NCI-H1436 (cell line): ENCODE results near the gene FXYD2.

Experiments used
- DNase-seq: peaks from one replicate; lab custom pipeline; 2025; lab: John Stamatoyannopoulos, UW

FXYD2 gene

GRCh38 chr11:117857734-117858414 lies 33.3 kb upstream of the FXYD2 start:
- no peak for DNase-seq

- DNase-seq: peak; percentile 9
Measured at GRCh38 chr11:117855912-117856651, 31.5 kb upstream of the FXYD2 start.

- no peak for DNase-seq
Measured at GRCh38 chr11:117855186-117855845, 30.8 kb upstream of the FXYD2 start.

- no peak for DNase-seq
Measured at GRCh38 chr11:117852309-117852708, 27.8 kb upstream of the FXYD2 start.

GRCh38 chr11:117851852-117852251 lies 27.3 kb upstream of the FXYD2 start:
- no peak for DNase-seq

- DNase-seq: no peak
Measured at GRCh38 chr11:117851106-117851505, 26.6 kb upstream of the FXYD2 start.

GRCh38 chr11:117849781-117850414 lies 25.4 kb upstream of the FXYD2 start:
- no peak for DNase-seq

GRCh38 chr11:117843666-117844484 lies 19.3 kb upstream of the FXYD2 start:
- DNase-seq: peak; percentile 61

- no peak for DNase-seq
Measured at GRCh38 chr11:117842131-117842941, 17.8 kb upstream of the FXYD2 start.

GRCh38 chr11:117841551-117842031 lies 17.0 kb upstream of the FXYD2 start:
- DNase-seq: no peak

GRCh38 chr11:117840881-117841550 lies 16.5 kb upstream of the FXYD2 start:
- DNase-seq: no peak

- DNase-seq: no peak
Measured at GRCh38 chr11:117839936-117840813, 15.6 kb upstream of the FXYD2 start.

- no peak for DNase-seq
Measured at GRCh38 chr11:117839380-117839881, 14.9 kb upstream of the FXYD2 start.

- DNase-seq: no peak
Measured at GRCh38 chr11:117838901-117839300, 14.4 kb upstream of the FXYD2 start.

- no peak for DNase-seq
Measured at GRCh38 chr11:117837791-117838190, 13.2 kb upstream of the FXYD2 start.

- DNase-seq: no peak
Measured at GRCh38 chr11:117837070-117837776, 12.7 kb upstream of the FXYD2 start.

- DNase-seq: no peak
Measured at GRCh38 chr11:117836077-117836960, 11.8 kb upstream of the FXYD2 start.
